COLO668 (cell line): Measurements from ENCODE around the gene SLC44A2.

Experiments
- DNase-seq: peaks from one replicate; lab custom pipeline; 2025; ENCODE audit not compliant: unreplicated experiment; lab: John Stamatoyannopoulos, UW

The SLC44A2 gene

GRCh38 chr19:10625003-10625761 lies at the start of gene SLC44A2:
SLC44A2 (plus strand) TSS chr19:10625553; CDS start chr19:10625634, 81 bp downstream.
- peak; percentile 94 for DNase-seq

GRCh38 chr19:10577951-10578350 lies 47.4 kb upstream of the SLC44A2 start:
- DNase-seq, result no peak

- DNase-seq, result peak; percentile 86
Measured at GRCh38 chr19:10580979-10581631, 44.2 kb upstream of the SLC44A2 start.

GRCh38 chr19:10582091-10582490 lies 43.3 kb upstream of the SLC44A2 start:
- no peak for DNase-seq

GRCh38 chr19:10583036-10583776 lies 42.1 kb upstream of the SLC44A2 start:
- no peak for DNase-seq

GRCh38 chr19:10586396-10586795 lies 39.0 kb upstream of the SLC44A2 start:
- DNase-seq, result no peak

- peak; percentile 85 for DNase-seq
Measured at GRCh38 chr19:10587022-10587838, 38.1 kb upstream of the SLC44A2 start, which contains the start of gene AP1M2. AP1M2 (minus strand) TSS chr19:10587312; CDS start chr19:10587231, 81 bp downstream.

- no peak for DNase-seq
Measured at GRCh38 chr19:10587839-10588150, 37.6 kb upstream of the SLC44A2 start.

- DNase-seq, result no peak
Measured at GRCh38 chr19:10593148-10593547, 32.2 kb upstream of the SLC44A2 start.

- no peak for DNase-seq
Measured at GRCh38 chr19:10593820-10594637, 31.3 kb upstream of the SLC44A2 start.

- DNase-seq, result no peak
Measured at GRCh38 chr19:10600149-10600548, 25.2 kb upstream of the SLC44A2 start.

- DNase-seq, result no peak
Measured at GRCh38 chr19:10601999-10602329, 23.4 kb upstream of the SLC44A2 start.

GRCh38 chr19:10602330-10603083 lies 22.8 kb upstream of the SLC44A2 start:
- DNase-seq, result peak; percentile 77

- DNase-seq, result no peak
Measured at GRCh38 chr19:10603084-10603872, 22.1 kb upstream of the SLC44A2 start.

- DNase-seq, result no peak
Measured at GRCh38 chr19:10603873-10604459, 21.4 kb upstream of the SLC44A2 start.

- no peak for DNase-seq
Measured at GRCh38 chr19:10604460-10604980, 20.8 kb upstream of the SLC44A2 start.

- DNase-seq, result no peak
Measured at GRCh38 chr19:10611907-10612306, 13.4 kb upstream of the SLC44A2 start.

- DNase-seq, result no peak
Measured at GRCh38 chr19:10612499-10613119, 12.7 kb upstream of the SLC44A2 start.
